ENCODE measurements around the gene ZNF280A. TPM values are rescaled to one million over a fixed set of nuclear protein-coding genes. Genes with fewer than 3 reads are reported as not detected.

Gene ZNF280A
- total RNA-seq, 1 experiment from 2014 or later = not detected

DNA sequence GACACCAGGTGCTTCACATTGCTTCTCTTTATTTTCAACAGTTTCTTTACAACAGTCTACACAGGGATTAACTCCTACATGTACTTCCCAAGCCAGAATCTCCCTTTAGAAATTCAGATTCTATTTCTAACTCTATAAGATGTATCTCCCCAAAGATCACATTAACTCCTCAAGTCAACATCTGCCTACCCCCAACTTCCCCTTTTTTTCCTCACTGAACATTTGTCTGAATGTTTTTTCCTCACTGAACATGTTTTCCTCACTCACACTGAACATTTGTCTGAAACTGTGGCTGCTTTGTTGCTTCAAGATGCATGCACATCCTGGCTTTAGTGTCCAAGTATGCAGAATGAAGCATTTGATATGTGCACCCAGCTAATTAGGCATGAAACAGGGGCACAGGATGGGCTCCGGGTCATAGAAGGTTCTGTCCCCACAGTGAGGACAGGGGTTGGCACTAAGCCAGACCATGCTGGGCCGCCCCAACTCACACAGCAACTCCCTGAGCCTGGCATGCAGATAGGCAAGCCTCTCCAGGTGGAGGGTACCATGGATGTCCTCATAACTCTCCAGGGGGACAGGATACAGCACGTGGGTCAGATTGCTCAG, 27.7 kb upstream of the ZNF280A start:
- H4K20me1 ChIP-seq (ENCODE audit: low read length) = no peaks in the 10 kb centered on the region
- no peaks in the 10 kb centered on the region for H3K36me3 ChIP-seq (ENCODE audit: low read depth, low read length)
- ATAC-seq (no peak), DNase-seq (no peak)
- H3K4me1 ChIP-seq (ENCODE audit: insufficient read depth, low read length) = no peaks in the 10 kb centered on the region
- H3K9me3 ChIP-seq (ENCODE audit: low read length) = no peaks in the 10 kb centered on the region
- no peaks in the 10 kb centered on the region for H3K9me2 ChIP-seq (replicated peaks; ENCODE audit: low read length)
- H3K4me3 ChIP-seq (ENCODE audit: low read length) = no peak overlapping the region
- POLR2A ChIA-PET (ENCODE audit: unreplicated experiment) = no interaction called here
- no peaks in the 10 kb centered on the region for H3K27me3 ChIP-seq (ENCODE audit: low read length)
- no peak overlapping the region for H3K27ac ChIP-seq (ENCODE audit: low read length)
- intact Hi-C loops (cut with micrococcal nuclease) = no loop called here
- CTCF ChIA-PET = no interaction called here
- no peaks in the 10 kb centered on the region for H3F3A ChIP-seq (ENCODE audit: low read length, unreplicated experiment)
- BruUV-seq (replicated peaks) = no TSS peak
- H2AFZ ChIP-seq (ENCODE audit: low read length) = no peak overlapping the region
- no peak overlapping the region for H3K4me2 ChIP-seq (ENCODE audit: low read length)
- H3K9ac ChIP-seq (ENCODE audit: low read length) = no peak overlapping the region
- TF ChIP-seq EZH2 (IDR thresholded peaks at IDR 0.05; ENCODE audit: low read length, unreplicated experiment) (no peak), EZH2phosphoT487 (IDR thresholded peaks at IDR 0.05; ENCODE audit: borderline replicate concordance, low read length) (no peak)
- TF ChIP-seq, protein P1, sequence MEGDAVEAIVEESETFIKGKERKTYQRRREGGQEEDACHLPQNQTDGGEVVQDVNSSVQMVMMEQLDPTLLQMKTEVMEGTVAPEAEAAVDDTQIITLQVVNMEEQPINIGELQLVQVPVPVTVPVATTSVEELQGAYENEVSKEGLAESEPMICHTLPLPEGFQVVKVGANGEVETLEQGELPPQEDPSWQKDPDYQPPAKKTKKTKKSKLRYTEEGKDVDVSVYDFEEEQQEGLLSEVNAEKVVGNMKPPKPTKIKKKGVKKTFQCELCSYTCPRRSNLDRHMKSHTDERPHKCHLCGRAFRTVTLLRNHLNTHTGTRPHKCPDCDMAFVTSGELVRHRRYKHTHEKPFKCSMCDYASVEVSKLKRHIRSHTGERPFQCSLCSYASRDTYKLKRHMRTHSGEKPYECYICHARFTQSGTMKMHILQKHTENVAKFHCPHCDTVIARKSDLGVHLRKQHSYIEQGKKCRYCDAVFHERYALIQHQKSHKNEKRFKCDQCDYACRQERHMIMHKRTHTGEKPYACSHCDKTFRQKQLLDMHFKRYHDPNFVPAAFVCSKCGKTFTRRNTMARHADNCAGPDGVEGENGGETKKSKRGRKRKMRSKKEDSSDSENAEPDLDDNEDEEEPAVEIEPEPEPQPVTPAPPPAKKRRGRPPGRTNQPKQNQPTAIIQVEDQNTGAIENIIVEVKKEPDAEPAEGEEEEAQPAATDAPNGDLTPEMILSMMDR (conservative IDR thresholded peaks at IDR 0.05; ENCODE audit: low read depth, low read length) = no peak
- H3K79me2 ChIP-seq (ENCODE audit: low read length) = no peaks in the 10 kb centered on the region

DNA sequence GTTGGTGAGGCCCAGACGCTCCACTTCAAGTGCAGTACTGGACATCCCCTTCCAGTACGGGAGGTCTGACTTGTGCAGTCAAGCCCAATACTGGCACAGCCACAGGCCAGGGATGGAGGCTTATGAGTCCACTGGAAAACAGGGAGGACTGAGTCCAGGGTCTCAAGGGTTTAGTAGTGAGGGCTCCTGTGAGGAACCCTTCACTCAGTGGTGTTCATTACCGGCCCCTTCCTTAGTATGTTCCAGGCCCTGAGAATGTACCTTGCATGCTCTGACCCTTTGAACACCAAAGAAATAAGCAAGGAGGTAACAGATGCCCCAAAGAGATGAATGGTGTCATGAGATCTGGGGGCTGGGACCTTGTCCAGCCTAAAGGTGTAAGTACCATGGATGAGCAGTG, 27.2 kb upstream of the ZNF280A start:
- Histone ChIP-seq H3F3A (ENCODE audit: low read length, unreplicated experiment) (no peaks in the 10 kb centered on the region), H3K27me3 (ENCODE audit: low read length) (no peaks in the 10 kb centered on the region), H2AFZ (ENCODE audit: low read length) (no peak overlapping the region), H3K36me3 (ENCODE audit: low read depth, low read length) (no peaks in the 10 kb centered on the region), H3K79me2 (ENCODE audit: low read length) (no peaks in the 10 kb centered on the region), H3K4me3 (ENCODE audit: low read length) (no peak overlapping the region), H4K20me1 (ENCODE audit: low read length) (no peaks in the 10 kb centered on the region), H3K27ac (ENCODE audit: low read length) (no peak overlapping the region), H3K9me3 (ENCODE audit: low read length) (no peaks in the 10 kb centered on the region), H3K9me2 (replicated peaks; ENCODE audit: low read length) (no peaks in the 10 kb centered on the region), H3K9ac (ENCODE audit: low read length) (no peak overlapping the region), H3K4me2 (ENCODE audit: low read length) (no peak overlapping the region), H3K4me1 (ENCODE audit: insufficient read depth, low read length) (no peaks in the 10 kb centered on the region)
- ChIA-PET POLR2A (ENCODE audit: unreplicated experiment) (no interaction called here), CTCF (no interaction called here)
- no peak for DNase-seq
- intact Hi-C loops (cut with micrococcal nuclease) = no loop called here
- ATAC-seq = no peak
- TF ChIP-seq, protein P1 (conservative IDR thresholded peaks at IDR 0.05; ENCODE audit: low read depth, low read length) = no peak
- TF ChIP-seq EZH2 (IDR thresholded peaks at IDR 0.05; ENCODE audit: low read length, unreplicated experiment) (no peak), EZH2phosphoT487 (IDR thresholded peaks at IDR 0.05; ENCODE audit: borderline replicate concordance, low read length) (no peak)
- BruUV-seq (replicated peaks) = no TSS peak

DNA sequence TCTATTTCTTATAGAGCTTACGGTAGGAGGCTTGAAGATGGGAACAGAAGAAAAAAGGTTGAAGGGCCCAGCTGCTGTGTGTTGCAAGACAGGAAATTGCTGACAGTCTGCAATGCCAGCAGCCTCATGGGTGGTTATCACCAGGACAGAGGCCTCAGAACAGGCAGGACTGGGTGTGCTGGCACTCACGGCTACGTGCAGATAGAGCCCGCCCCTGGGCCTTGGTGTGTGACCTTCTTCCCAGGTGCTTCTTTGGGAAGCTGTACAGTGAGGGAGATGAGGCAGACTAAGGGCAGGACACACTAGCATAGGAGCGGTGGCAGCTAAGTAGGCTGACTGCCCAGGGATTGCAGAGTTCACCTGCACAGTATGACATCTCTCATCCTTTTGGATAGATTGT, 26.4 kb upstream of the ZNF280A start:
- no TSS peak for BruUV-seq (replicated peaks)
- TF ChIP-seq EZH2phosphoT487 (IDR thresholded peaks at IDR 0.05; ENCODE audit: borderline replicate concordance, low read length) = no peak
- TF ChIP-seq, protein P1 (conservative IDR thresholded peaks at IDR 0.05; ENCODE audit: low read depth, low read length) = no peak
- no peak overlapping the region for H2AFZ ChIP-seq (ENCODE audit: low read length)
- H3K4me1 ChIP-seq (ENCODE audit: insufficient read depth, low read length) = no peaks in the 10 kb centered on the region
- ATAC-seq = no peak
- no peaks in the 10 kb centered on the region for H3K36me3 ChIP-seq (ENCODE audit: low read depth, low read length)
- no peaks in the 10 kb centered on the region for H4K20me1 ChIP-seq (ENCODE audit: low read length)
- H3K4me3 ChIP-seq (ENCODE audit: low read length) = no peak overlapping the region
- H3K27me3 ChIP-seq (ENCODE audit: low read length) = no peaks in the 10 kb centered on the region
- no peaks in the 10 kb centered on the region for H3F3A ChIP-seq (ENCODE audit: low read length, unreplicated experiment)
- H3K9me2 ChIP-seq (replicated peaks; ENCODE audit: low read length) = no peaks in the 10 kb centered on the region
- H3K27ac ChIP-seq (ENCODE audit: low read length) = no peak overlapping the region
- ChIA-PET POLR2A (ENCODE audit: unreplicated experiment) (no interaction called here), CTCF (no interaction called here)
- no peak overlapping the region for H3K9ac ChIP-seq (ENCODE audit: low read length)
- no peak for DNase-seq
- intact Hi-C loops (cut with micrococcal nuclease) = no loop called here
- no peaks in the 10 kb centered on the region for H3K79me2 ChIP-seq (ENCODE audit: low read length)
- no peaks in the 10 kb centered on the region for H3K9me3 ChIP-seq (ENCODE audit: low read length)
- H3K4me2 ChIP-seq (ENCODE audit: low read length) = no peak overlapping the region

All from PC-3 (cell line).